ENCODE results near the gene CHST8. TPM values are rescaled to one million over a fixed set of nuclear protein-coding genes. Genes with fewer than 3 reads are reported as not detected.
"Not testable (repeated sequence)": the region's sequence is repeated elsewhere in the genome, so short reads cannot be mapped to it uniquely, and the experiment has no call there.

CHST8 gene
- polyA plus RNA-seq (2013, experiment 1 of 2; ENCODE audit: insufficient read length): not detected
- polyA plus RNA-seq (2013, experiment 2 of 2; ENCODE audit: insufficient read length): 0.15 TPM

GRCh38 chr19:33621811-33622504 lies at the start of gene CHST8:
Gene CHST8, plus strand, starts transcription at chr19:33621953. Its CDS starts 67,309 bp downstream, at chr19:33689262.
- peak; percentile 28 for DNase-seq

- DNase-seq: no peak
These were observed 48.8 kb upstream of the CHST8 start for GRCh38 chr19:33572929-33573328.

GRCh38 chr19:33574824-33575223 lies 46.9 kb upstream of the CHST8 start:
- no peak for DNase-seq

GRCh38 chr19:33578697-33579096 lies 43.1 kb upstream of the CHST8 start:
- DNase-seq: no peak

- no peak for DNase-seq
These were observed 41.6 kb upstream of the CHST8 start for GRCh38 chr19:33580026-33580644.

- DNase-seq: no peak
These were observed 41.1 kb upstream of the CHST8 start for GRCh38 chr19:33580645-33581037.

GRCh38 chr19:33582914-33583313 lies 38.8 kb upstream of the CHST8 start:
- DNase-seq: no peak

- no peak for DNase-seq
These were observed 34.6 kb upstream of the CHST8 start for GRCh38 chr19:33587150-33587549.

GRCh38 chr19:33590224-33590623 lies 31.5 kb upstream of the CHST8 start:
- no peak for DNase-seq

GRCh38 chr19:33595783-33596182 lies 26.0 kb upstream of the CHST8 start:
- DNase-seq: no peak

- no peak for DNase-seq
These were observed 20.2 kb upstream of the CHST8 start for GRCh38 chr19:33601583-33601982.

GRCh38 chr19:33602576-33603204 lies 19.1 kb upstream of the CHST8 start:
- DNase-seq: no peak

GRCh38 chr19:33603377-33603776 lies 18.4 kb upstream of the CHST8 start:
- DNase-seq: no peak

- no peak for DNase-seq
These were observed 17.1 kb upstream of the CHST8 start for GRCh38 chr19:33604651-33605050.

- not testable (repeated sequence) for DNase-seq
These were observed 15.9 kb upstream of the CHST8 start for GRCh38 chr19:33605803-33606295.

- no peak for DNase-seq
These were observed 15.2 kb upstream of the CHST8 start for GRCh38 chr19:33606556-33606955.

GRCh38 chr19:33609353-33609752 lies 12.4 kb upstream of the CHST8 start:
- DNase-seq: no peak

- DNase-seq: no peak
These were observed 11.2 kb upstream of the CHST8 start for GRCh38 chr19:33610588-33610987.

GRCh38 chr19:33612928-33613619 lies 8.7 kb upstream of the CHST8 start:
- no peak for DNase-seq

- no peak for DNase-seq
These were observed 8.1 kb upstream of the CHST8 start for GRCh38 chr19:33613620-33614000.

GRCh38 chr19:33616346-33616745 lies 5.4 kb upstream of the CHST8 start:
- no peak for DNase-seq

GRCh38 chr19:33616857-33617256 lies 4.9 kb upstream of the CHST8 start:
- DNase-seq: no peak

- not testable (repeated sequence) for DNase-seq
These were observed 3.4 kb upstream of the CHST8 start for GRCh38 chr19:33618363-33618762.
